GM18861 (cell line): Measurements from ENCODE around the gene LARP6.
"Not testable (repeated sequence)": the region's sequence is repeated elsewhere in the genome, so short reads cannot be mapped to it uniquely, and the experiment has no call there.

ENCODE experiments used
- ATAC-seq: cut with Tn5 transposase; IDR thresholded peaks from one replicate; pipeline ENCODE4 v1.9.1; 2021; ENCODE audit not compliant: unreplicated experiment

The LARP6 gene

DNA sequence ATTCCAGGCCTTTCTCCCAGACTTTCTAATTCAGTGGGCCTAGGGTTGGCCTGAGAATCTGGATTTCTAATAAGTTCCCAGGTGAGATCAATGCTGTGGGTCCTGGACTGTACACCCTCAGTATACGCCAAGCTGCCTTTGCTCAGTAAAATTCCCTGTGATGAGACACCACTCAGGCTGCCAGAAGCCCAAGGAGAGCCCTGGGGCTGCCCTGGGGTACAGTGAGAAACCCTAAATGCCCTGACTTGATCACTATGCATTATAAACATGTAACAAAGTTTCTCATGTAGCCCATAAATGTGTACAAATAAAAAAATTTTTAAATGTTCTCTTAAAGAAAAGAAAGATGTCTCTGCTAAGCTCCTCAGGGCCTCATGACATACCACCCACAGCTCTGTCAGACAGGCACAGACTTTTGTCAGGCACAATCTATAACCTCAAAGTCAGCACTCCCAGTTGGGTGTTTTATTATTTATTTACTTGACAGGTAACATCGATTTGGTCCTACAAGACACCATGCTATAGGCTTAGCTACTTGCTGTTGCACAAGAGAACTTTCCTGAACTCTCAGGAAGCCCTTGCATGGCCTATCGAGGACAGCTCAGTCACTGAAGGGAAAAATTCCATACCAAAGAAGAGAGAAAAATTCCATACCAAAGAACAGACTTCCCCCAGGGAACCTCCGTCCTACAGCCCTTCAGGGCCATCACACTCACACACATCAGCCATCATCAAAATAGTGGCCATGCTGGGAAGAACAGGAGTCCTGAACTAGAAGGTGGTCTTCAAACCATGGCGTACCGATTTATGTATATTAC, 22.7 kb downstream of the LARP6 start:
- ATAC-seq: no peak

DNA sequence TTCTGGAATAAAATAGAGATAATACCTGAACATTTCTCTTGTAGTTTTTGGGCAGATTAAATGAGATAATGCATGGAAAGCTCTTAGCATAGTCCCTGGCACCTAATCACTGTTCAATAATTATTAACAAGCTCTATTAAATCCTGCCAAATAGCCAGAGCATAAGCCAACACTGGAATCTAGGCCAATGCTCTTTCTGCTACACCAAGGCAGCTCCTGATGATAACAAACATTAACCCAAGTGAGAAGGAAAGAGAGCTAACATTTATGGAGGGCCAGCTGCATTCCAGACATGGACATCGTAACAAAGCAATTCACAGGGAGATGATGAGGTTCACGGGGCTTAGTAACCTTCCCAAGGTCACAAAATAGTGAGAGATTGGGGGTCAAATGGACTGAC, 23.3 kb downstream of the LARP6 start:
- no peak for ATAC-seq

DNA sequence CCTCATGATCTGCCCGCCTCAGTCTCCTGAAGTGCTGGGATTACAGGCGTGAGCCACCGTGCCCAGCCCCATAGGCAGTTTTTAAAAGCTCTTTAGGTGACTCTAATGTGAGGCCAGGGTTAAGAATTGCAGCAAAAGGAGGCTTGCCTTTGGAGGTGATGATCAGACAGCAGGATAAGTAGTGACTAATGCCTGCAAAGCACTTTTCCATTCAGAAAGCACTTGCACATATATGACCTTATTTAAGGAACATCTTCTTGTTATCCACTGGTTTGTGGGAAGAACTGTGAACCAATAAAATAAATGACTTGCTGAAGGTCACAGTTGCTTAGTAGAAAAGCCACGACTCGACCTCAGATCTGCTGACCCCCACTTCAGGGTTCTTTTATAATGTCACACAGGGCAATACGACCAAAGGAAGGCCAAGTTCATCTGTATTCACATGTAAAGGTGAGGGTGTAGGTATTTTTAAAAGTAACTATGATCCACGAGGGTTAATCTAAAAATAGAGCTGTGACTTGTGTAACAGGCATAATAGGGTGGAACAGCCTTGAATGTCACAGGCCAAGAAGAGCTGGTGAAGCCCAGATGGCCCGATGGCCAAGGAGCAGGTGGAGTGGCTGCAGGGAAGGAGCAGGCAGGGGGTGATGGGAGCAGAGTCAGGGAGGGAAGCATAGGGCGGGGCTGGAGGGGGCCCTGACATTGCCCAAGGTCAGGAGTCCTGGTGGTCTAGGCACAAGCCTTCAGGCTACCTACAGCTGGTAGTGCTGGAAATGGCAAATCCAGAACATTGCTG, 24.4 kb downstream of the LARP6 start:
- ATAC-seq: no peak

DNA sequence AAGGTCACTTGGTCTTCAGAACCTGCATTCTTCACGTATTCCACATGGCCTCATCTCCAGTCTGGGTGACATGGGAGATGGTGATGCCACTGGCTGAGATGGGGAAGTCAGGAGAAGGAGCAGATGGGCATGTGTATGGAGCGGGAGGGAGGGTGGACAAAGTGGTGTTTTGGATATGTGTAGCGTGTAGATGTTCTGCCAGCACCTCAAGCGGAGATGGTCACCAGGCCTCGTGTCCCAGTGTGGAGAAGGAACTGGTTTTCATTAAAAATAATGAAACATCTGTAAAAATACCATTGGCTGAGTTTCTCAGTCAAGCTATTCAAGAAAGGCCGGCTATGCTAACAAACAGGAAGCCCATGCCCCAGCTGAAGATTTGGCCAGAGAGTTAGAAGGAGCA, 26.2 kb downstream of the LARP6 start:
- no peak for ATAC-seq

DNA sequence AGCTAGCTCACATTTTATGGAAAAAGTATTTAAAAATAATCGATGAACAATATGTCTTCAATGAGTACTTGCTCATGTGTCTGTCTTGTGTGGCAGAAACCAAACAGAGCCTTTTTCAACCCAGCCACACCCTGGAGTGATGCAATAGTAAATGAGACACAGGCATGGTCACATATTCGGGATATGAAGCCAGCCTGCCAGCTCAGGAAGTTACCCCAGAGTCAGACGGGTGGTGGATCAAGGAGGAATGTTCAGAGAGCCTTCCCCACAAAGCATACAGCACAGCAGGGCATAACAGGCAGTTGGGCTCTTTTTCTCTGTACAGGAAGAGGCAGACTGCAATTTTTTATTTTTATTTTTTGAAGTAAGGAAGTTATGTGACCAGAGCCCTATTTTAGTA, 27.3 kb downstream of the LARP6 start:
- no peak for ATAC-seq

DNA sequence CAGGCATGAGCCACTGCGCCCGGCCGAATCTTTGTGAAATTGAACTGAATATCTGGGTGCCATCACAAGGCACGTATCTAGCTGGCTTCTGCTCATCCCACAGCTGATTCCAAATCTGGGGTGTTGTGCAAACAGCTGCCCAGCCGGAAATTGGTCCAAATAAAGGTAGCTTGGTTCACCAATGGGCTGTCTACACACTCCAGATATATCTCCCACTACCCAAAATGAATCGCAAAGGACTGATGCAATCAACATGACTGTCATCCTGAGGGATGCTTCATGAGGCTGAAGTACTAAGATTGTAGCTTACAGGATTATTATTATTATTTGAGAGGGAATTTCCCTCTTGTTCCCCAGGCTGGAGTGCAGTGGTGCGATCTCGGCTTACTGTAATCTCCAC, 28.1 kb downstream of the LARP6 start:
- ATAC-seq: no peak

DNA sequence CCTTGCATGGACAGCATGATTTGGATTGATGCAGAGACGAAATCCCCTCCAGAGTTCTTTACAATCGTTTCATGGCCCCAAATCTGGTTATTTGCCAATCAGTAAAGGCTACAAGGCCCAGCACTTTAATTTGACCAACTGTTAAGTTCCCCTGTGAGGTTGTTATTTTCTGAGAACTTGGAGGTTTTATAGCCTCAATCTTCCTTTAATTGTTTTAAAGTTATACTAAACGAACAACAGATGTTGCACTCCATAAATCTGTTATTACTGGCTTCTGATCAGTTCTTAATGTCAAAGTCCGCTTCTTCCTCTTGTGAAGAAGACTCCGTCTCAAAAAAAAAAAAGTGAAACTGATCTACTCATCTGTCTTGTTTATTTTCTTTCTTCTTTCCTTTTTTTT, 30.8 kb downstream of the LARP6 start:
- no peak for ATAC-seq

- ATAC-seq: no peak
Observed at GRCh38 chr15:70820214-70820613, 33.7 kb downstream of the LARP6 start.

GRCh38 chr15:70818580-70818979, 35.4 kb downstream of the LARP6 start:
- no peak for ATAC-seq

- no peak for ATAC-seq
Observed at GRCh38 chr15:70817266-70817665, 36.7 kb downstream of the LARP6 start.

DNA sequence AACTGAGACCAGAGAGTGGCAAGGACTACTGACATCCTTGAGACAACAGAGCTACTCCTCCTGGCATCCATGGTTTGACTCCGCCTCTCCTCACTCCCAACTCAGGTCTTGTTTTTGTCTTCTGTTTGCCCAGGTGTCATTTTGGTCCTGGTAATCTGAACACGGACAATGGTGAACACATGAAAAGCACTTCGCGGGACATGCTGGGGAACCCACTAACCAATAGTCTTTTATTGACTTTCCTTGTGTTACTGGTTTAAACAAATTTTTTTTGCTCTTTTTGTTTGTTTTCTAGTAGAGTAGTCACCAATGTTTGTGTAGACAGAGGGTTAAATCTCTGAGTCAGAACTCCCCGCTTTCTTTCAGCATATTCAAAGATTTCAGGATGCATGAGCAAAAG, 38.4 kb downstream of the LARP6 start:
- no peak for ATAC-seq

GRCh38 chr15:70815011-70815410, 38.9 kb downstream of the LARP6 start:
- not testable (repeated sequence) for ATAC-seq

GRCh38 chr15:70812827-70813364, 41.1 kb downstream of the LARP6 start:
- ATAC-seq: no peak

GRCh38 chr15:70810916-70811578, 42.9 kb downstream of the LARP6 start:
- no peak for ATAC-seq

- ATAC-seq: no peak
Observed at GRCh38 chr15:70806992-70807712, 46.8 kb downstream of the LARP6 start.

GRCh38 chr15:70804388-70804787, 49.6 kb downstream of the LARP6 start:
- ATAC-seq: not testable (repeated sequence)

GRCh38 chr15:70802629-70803028, 51.3 kb downstream of the LARP6 start:
- no peak for ATAC-seq

DNA sequence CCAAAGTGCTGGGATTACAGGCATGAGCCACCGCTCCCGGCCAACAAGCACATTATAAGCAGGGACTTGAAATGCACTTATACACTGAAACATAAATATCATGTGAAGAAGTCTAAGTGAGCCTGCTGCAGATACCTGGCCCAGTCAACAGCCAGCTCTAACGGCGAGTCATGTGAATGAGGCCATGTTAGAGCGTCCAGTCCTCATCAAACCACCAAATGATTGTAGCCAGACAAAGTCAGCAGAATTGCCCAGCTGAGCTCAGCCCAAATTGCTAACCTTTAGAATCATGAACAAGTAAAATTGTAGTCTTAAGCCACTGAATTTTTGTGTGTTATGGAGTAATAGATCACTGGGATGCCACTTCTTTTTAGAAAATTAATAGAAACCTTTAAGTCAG, 52.8 kb downstream of the LARP6 start:
- ATAC-seq: no peak

- ATAC-seq: no peak
Observed at GRCh38 chr15:70799667-70800450, 54.1 kb downstream of the LARP6 start.

DNA sequence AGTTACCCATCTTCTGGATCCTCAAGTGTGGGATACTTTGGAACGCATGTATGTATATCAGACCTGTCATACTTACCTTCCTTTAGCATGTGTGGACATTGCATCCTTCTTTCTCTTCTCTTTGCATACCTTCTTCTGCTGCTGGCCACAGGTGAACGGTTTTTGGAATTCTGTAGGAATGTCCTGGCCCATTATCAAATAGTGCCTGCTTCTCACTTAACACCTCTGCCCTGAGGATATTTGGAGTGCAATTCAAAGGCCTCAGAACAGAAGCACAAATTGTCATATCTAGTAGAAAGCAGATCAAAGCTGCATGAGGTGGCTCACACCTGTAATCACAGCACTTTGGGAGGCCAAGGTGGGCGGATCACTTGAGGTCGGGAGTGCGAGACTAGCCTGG, 56.5 kb downstream of the LARP6 start:
- no peak for ATAC-seq
